WTC11 (cell line): ENCODE data around the gene MYPN. TPM values are rescaled to one million over a fixed set of nuclear protein-coding genes. Genes with fewer than 3 reads are reported as not detected.

Source experiments
- ATAC-seq: fragments of 200-7000 bp; cut with Tn5 transposase; 2 replicates; pipeline ENCODE4 v1.10.0; 2021; ENCODE audit warnings: mild to moderate bottlenecking, moderate library complexity
- CTCF ChIA-PET: fragments of 300-600 bp; sonication (Branson Sonifier 250); formaldehyde crosslinking; loops from one replicate; lab custom pipeline; 2021; ENCODE audit warnings: antibody characterized with exemption; lab: Charles Lee
- POLR2A ChIA-PET: fragments of 350-600 bp; sonication (Branson Sonifier 250); formaldehyde crosslinking; loops from one replicate; lab custom pipeline; 2021; ENCODE audit warnings: antibody characterized with exemption; lab: Charles Lee
- DNase-seq: peaks from one replicate; pipeline ENCODE4 v3.0.0; 2021; ENCODE audit warnings: low spot score
- H3K27ac Mint-ChIP-seq: 2 replicates; pipeline ENCODE4 v1.8.0; 2021; ENCODE audit warnings: mixed read lengths
- H3K27me3 Mint-ChIP-seq: 2 replicates; pipeline ENCODE4 v1.8.0; 2021; ENCODE audit warnings: low read depth, mild to moderate bottlenecking, moderate library complexity, mixed read lengths
- H3K36me3 Mint-ChIP-seq: 2 replicates; pipeline ENCODE4 v1.8.0; 2021; ENCODE audit warnings: mixed read lengths
- H3K4me1 Mint-ChIP-seq: 2 replicates; pipeline ENCODE4 v1.8.0; 2022; ENCODE audit warnings: mixed read lengths
- H3K4me3 Mint-ChIP-seq: 2 replicates; pipeline ENCODE4 v1.8.0; 2021; ENCODE audit warnings: mild to moderate bottlenecking, moderate library complexity, mixed read lengths
- H3K9me3 Mint-ChIP-seq: 2 replicates; pipeline ENCODE4 v1.8.0; 2021; ENCODE audit warnings: mixed read lengths
- AFF4 ChIP-seq: sonication (generic); formaldehyde crosslinking; IDR thresholded peaks from 2 replicates; pipeline ENCODE4 v1.8.1; 2023; ENCODE audit warnings: mild to moderate bottlenecking, missing genetic modification reagents, borderline replicate concordance
- ATF3 ChIP-seq: sonication (generic); formaldehyde crosslinking; conservative IDR thresholded peaks from 2 replicates; pipeline ENCODE4 v1.8.1; 2022; ENCODE audit warnings: mild to moderate bottlenecking, missing genetic modification reagents
- JUN ChIP-seq: sonication (generic); formaldehyde crosslinking; IDR thresholded peaks from 2 replicates; pipeline ENCODE4 v1.8.0; 2023; ENCODE audit warnings: mild to moderate bottlenecking, missing genetic modification reagents
- MYBL2 ChIP-seq: sonication (generic); formaldehyde crosslinking; IDR thresholded peaks from 2 replicates; pipeline ENCODE4 v1.8.1; 2023; ENCODE audit warnings: mild to moderate bottlenecking, moderate library complexity, missing genetic modification reagents
- OVOL2 ChIP-seq: fragments of 250-450 bp; sonication (Bioruptor Pico); IDR thresholded peaks from 2 replicates; pipeline ENCODE4 v1.9.0; 2021; ENCODE audit warnings: mild to moderate bottlenecking, borderline replicate concordance
- TCF7 ChIP-seq: sonication (generic); formaldehyde crosslinking; IDR thresholded peaks from 2 replicates; pipeline ENCODE4 v1.8.0; 2022; ENCODE audit warnings: mild to moderate bottlenecking, low read depth, missing genetic modification reagents, moderate library complexity
- TEAD4 ChIP-seq: sonication (generic); formaldehyde crosslinking; IDR thresholded peaks from 2 replicates; pipeline ENCODE4 v1.8.0; 2022; ENCODE audit warnings: mild to moderate bottlenecking, missing genetic modification reagents
- ZBTB43 ChIP-seq: sonication (generic); formaldehyde crosslinking; IDR thresholded peaks from 2 replicates; pipeline ENCODE4 v1.8.1; 2023; ENCODE audit warnings: mild to moderate bottlenecking, missing genetic modification reagents
- ZNF281 ChIP-seq: sonication (generic); formaldehyde crosslinking; IDR thresholded peaks from 2 replicates; pipeline ENCODE4 v1.8.0; 2023; ENCODE audit warnings: mild to moderate bottlenecking, missing genetic modification reagents
- ZNF396 ChIP-seq: fragments of 250-450 bp; sonication (Bioruptor Pico); IDR thresholded peaks from 2 replicates; pipeline ENCODE4 v1.8.0; 2021; ENCODE audit warnings: mild to moderate bottlenecking, moderate library complexity, borderline replicate concordance
- ZNF671 ChIP-seq: fragments of 250-450 bp; sonication (Bioruptor Pico); IDR thresholded peaks from 2 replicates; pipeline ENCODE4 v1.8.0; 2021; ENCODE audit warnings: mild to moderate bottlenecking
- total RNA-seq: library from RNA; stranded (reverse); gene quantifications from 3 replicates; pipeline ENCODE4 v1.2.3, GENCODE V29; 2021
- TF ChIP-seq, protein P1 (sequence below): sonication (generic); formaldehyde crosslinking; IDR thresholded peaks from 2 replicates; pipeline ENCODE4 v1.8.0; 2023; ENCODE audit warnings: missing genetic modification reagents, mild to moderate bottlenecking, borderline replicate concordance
- TF ChIP-seq, protein P2 (sequence below): sonication (generic); formaldehyde crosslinking; IDR thresholded peaks from 2 replicates; pipeline ENCODE4 v1.8.1; 2023; ENCODE audit warnings: mild to moderate bottlenecking, missing genetic modification reagents, moderate library complexity
- TF ChIP-seq, protein P3 (sequence below): sonication (generic); formaldehyde crosslinking; IDR thresholded peaks from 2 replicates; pipeline ENCODE4 v1.8.1; 2023; ENCODE audit warnings: mild to moderate bottlenecking, missing genetic modification reagents
- TF ChIP-seq, protein P4 (sequence below): fragments of 250-450 bp; sonication (Bioruptor Pico); IDR thresholded peaks from 2 replicates; pipeline ENCODE4 v1.9.0; 2021; ENCODE audit warnings: mild to moderate bottlenecking

MYPN gene
- total RNA-seq, 1 experiment from 2014 or later, result not detected

- TF ChIP-seq ZNF281 (no peak), TEAD4 (CRISPR knock-in tag) (no peak), AFF4 (CRISPR knock-in tag) (no peak), TCF7 (no peak), ZNF396 (CRISPR knock-in tag) (no peak)
- TF ChIP-seq, protein P1, sequence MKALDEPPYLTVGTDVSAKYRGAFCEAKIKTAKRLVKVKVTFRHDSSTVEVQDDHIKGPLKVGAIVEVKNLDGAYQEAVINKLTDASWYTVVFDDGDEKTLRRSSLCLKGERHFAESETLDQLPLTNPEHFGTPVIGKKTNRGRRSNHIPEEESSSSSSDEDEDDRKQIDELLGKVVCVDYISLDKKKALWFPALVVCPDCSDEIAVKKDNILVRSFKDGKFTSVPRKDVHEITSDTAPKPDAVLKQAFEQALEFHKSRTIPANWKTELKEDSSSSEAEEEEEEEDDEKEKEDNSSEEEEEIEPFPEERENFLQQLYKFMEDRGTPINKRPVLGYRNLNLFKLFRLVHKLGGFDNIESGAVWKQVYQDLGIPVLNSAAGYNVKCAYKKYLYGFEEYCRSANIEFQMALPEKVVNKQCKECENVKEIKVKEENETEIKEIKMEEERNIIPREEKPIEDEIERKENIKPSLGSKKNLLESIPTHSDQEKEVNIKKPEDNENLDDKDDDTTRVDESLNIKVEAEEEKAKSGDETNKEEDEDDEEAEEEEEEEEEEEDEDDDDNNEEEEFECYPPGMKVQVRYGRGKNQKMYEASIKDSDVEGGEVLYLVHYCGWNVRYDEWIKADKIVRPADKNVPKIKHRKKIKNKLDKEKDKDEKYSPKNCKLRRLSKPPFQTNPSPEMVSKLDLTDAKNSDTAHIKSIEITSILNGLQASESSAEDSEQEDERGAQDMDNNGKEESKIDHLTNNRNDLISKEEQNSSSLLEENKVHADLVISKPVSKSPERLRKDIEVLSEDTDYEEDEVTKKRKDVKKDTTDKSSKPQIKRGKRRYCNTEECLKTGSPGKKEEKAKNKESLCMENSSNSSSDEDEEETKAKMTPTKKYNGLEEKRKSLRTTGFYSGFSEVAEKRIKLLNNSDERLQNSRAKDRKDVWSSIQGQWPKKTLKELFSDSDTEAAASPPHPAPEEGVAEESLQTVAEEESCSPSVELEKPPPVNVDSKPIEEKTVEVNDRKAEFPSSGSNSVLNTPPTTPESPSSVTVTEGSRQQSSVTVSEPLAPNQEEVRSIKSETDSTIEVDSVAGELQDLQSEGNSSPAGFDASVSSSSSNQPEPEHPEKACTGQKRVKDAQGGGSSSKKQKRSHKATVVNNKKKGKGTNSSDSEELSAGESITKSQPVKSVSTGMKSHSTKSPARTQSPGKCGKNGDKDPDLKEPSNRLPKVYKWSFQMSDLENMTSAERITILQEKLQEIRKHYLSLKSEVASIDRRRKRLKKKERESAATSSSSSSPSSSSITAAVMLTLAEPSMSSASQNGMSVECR (CRISPR knock-in tag), result no peak
- TF ChIP-seq, protein P2, sequence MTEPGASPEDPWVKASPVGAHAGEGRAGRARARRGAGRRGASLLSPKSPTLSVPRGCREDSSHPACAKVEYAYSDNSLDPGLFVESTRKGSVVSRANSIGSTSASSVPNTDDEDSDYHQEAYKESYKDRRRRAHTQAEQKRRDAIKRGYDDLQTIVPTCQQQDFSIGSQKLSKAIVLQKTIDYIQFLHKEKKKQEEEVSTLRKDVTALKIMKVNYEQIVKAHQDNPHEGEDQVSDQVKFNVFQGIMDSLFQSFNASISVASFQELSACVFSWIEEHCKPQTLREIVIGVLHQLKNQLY (CRISPR knock-in tag), result no peak
- TF ChIP-seq, protein P3, sequence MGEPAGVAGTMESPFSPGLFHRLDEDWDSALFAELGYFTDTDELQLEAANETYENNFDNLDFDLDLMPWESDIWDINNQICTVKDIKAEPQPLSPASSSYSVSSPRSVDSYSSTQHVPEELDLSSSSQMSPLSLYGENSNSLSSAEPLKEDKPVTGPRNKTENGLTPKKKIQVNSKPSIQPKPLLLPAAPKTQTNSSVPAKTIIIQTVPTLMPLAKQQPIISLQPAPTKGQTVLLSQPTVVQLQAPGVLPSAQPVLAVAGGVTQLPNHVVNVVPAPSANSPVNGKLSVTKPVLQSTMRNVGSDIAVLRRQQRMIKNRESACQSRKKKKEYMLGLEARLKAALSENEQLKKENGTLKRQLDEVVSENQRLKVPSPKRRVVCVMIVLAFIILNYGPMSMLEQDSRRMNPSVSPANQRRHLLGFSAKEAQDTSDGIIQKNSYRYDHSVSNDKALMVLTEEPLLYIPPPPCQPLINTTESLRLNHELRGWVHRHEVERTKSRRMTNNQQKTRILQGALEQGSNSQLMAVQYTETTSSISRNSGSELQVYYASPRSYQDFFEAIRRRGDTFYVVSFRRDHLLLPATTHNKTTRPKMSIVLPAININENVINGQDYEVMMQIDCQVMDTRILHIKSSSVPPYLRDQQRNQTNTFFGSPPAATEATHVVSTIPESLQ, result no peak
These were observed 113.1 kb downstream of the MYPN start (continued) for GRCh38 chr10:68222391-68222790.

DNA sequence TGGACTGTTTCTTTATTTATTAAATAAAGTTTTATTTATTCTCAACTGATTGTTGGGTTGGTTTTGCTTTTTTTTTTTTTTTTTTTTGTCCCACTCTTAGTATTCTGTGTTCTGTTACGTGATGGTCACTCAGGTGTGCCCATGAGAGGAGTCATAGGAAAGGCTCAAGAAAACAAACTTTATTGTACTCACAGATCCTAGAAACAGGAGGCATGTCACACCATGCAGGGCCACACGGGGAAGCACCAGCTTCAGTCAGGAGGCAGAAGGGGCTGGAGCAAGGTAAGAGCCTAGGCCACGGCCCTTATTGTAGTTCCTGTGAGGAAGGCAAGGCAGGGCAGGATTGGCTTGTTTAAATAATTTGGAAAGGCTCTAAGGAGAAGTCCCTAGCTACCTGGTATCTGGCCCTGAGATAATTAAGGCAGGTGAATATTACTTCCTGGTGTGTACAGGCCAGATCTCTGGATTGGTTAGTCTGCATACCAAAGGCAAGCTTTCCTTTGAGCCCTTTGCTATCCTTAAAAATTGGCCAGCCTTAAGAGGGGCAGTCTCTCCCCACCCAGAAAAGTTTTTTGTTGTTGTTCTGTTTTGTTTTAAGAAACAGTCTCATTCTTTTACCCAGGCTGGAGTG is 114.4 kb downstream of the MYPN start:
- ChIA-PET CTCF (interaction anchor here (0.5 to 2.5 kb wide), 6 partner anchors 11 to 435 kb away, joined by 3 to 16 read pairs (median 5); no protein-coding TSS in a partner anchor), POLR2A (interaction anchor here (0.7 to 1.4 kb wide), 2 partner anchors 109 to 175 kb away, joined by 7 read pairs; partner anchors contain the start of genes HNRNPH3 and PBLD)
- no peaks in the 10 kb centered on the region for H3K9me3 Mint-ChIP-seq
- H3K4me3 Mint-ChIP-seq, result no peak overlapping the region
- DNase-seq (peak; percentile 58), ATAC-seq (peak; percentile 100)
- peaks cover 10% of the 10 kb centered on the region for H3K27me3 Mint-ChIP-seq
- no peak overlapping the region for H3K27ac Mint-ChIP-seq
- H3K36me3 Mint-ChIP-seq, result no peaks in the 10 kb centered on the region
- no peaks in the 10 kb centered on the region for H3K4me1 Mint-ChIP-seq
- TF ChIP-seq JUN (CRISPR knock-in tag) (no peak), ATF3 (CRISPR knock-in tag) (no peak), ZBTB43 (no peak), ZNF671 (CRISPR knock-in tag) (no peak), MYBL2 (no peak), OVOL2 (no peak)
- TF ChIP-seq, protein P4, sequence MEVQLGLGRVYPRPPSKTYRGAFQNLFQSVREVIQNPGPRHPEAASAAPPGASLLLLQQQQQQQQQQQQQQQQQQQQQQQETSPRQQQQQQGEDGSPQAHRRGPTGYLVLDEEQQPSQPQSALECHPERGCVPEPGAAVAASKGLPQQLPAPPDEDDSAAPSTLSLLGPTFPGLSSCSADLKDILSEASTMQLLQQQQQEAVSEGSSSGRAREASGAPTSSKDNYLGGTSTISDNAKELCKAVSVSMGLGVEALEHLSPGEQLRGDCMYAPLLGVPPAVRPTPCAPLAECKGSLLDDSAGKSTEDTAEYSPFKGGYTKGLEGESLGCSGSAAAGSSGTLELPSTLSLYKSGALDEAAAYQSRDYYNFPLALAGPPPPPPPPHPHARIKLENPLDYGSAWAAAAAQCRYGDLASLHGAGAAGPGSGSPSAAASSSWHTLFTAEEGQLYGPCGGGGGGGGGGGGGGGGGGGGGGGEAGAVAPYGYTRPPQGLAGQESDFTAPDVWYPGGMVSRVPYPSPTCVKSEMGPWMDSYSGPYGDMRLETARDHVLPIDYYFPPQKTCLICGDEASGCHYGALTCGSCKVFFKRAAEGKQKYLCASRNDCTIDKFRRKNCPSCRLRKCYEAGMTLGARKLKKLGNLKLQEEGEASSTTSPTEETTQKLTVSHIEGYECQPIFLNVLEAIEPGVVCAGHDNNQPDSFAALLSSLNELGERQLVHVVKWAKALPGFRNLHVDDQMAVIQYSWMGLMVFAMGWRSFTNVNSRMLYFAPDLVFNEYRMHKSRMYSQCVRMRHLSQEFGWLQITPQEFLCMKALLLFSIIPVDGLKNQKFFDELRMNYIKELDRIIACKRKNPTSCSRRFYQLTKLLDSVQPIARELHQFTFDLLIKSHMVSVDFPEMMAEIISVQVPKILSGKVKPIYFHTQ (CRISPR knock-in tag), result no peak
